IMR-90 (cell line): ENCODE results near the gene CAPN10.

ENCODE experiments used
- CEBPB ChIP-seq: IDR thresholded peaks from 2 replicates; pipeline ENCODE4 v1.6.1; 2012; ENCODE audit warnings: low read depth, low read length, improper control_type of control experiment
- CHD1 ChIP-seq: IDR thresholded peaks from 2 replicates; pipeline ENCODE4 v1.6.1; 2012; ENCODE audit warnings: low read depth, low read length, improper control_type of control experiment
- MAFK ChIP-seq: IDR thresholded peaks from 2 replicates; pipeline ENCODE4 v1.6.1; 2012; ENCODE audit warnings: low read depth, low read length, improper control_type of control experiment
- MAZ ChIP-seq: IDR thresholded peaks from 2 replicates; pipeline ENCODE4 v1.6.1; 2012; ENCODE audit warnings: low read depth, mild to moderate bottlenecking, low read length, improper control_type of control experiment, moderate library complexity, borderline replicate concordance
- MXI1 ChIP-seq: IDR thresholded peaks from 2 replicates; pipeline ENCODE4 v1.6.1; 2012; ENCODE audit warnings: low read depth, mild to moderate bottlenecking, low read length, moderate library complexity, borderline replicate concordance
- POLR2A ChIP-seq: IDR thresholded peaks from 2 replicates; pipeline ENCODE4 v1.6.1; 2012; ENCODE audit warnings: mild to moderate bottlenecking, low read depth, low read length
- RAD21 ChIP-seq: IDR thresholded peaks from 2 replicates; pipeline ENCODE4 v1.6.1; 2012; ENCODE audit warnings: low read length, improper control_type of control experiment
- RCOR1 ChIP-seq: IDR thresholded peaks from 2 replicates; pipeline ENCODE4 v1.6.1; 2012; ENCODE audit warnings: mild to moderate bottlenecking, low read length, improper control_type of control experiment; ENCODE audit not compliant: insufficient replicate concordance
- RFX5 ChIP-seq: IDR thresholded peaks from 2 replicates; pipeline ENCODE4 v1.8.0; 2012; ENCODE audit warnings: low read depth, mild to moderate bottlenecking, low read length, moderate library complexity
- SMC3 ChIP-seq: fragments of 150-350 bp; IDR thresholded peaks from 2 replicates; pipeline ENCODE4 v1.6.1; 2016; ENCODE audit warnings: low read depth, mild to moderate bottlenecking, antibody characterized with exemption, low read length, moderate library complexity
- TF ChIP-seq, protein P1 (sequence below): conservative IDR thresholded peaks from 2 replicates; pipeline ENCODE4 v1.5.1; 2012; ENCODE audit warnings: mild to moderate bottlenecking, low read depth, low read length, improper control_type of control experiment
- TF ChIP-seq, protein P2 (sequence below): fragments of 150-350 bp; IDR thresholded peaks from 2 replicates; pipeline ENCODE4 v1.6.1; 2017; ENCODE audit warnings: mild to moderate bottlenecking, antibody characterized with exemption, low read length, low read depth
- TF ChIP-seq, protein P3 (sequence below): fragments of 150-350 bp; IDR thresholded peaks from 2 replicates; pipeline ENCODE4 v1.6.1; 2016; ENCODE audit warnings: low read depth, mild to moderate bottlenecking, low read length, moderate library complexity, borderline replicate concordance

DNA sequence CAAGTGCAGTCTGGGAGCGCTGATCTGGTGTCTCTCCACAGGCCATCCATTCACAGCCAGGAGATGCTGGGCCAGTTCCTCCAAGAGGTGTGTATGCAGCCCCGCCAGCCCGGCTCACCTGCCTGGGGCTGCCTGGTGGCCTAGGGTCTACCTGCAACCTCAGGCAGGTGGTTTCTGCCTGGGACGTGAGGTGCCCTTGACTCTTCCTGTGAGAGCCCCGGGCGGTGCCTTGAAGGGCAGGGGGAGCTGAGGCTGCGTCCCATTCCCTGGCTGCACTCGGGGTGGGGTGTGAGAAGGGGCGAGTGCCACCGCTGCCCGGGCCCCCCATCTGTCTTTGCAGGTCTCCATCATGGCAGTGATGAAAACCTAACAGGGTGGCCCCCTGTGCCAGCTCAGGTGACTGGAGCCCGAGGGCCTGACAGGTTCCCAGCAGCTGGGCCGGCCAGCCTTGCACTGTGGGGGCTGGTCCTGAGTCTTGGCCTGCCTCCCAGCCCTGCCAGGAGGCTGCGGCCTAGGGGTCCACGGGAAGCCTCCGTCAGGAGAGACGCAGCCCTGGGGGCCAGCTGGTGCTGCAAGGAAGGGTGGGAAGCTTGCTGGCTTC lies 11.9 kb downstream of the CAPN10 start:
- TF ChIP-seq, protein P1, sequence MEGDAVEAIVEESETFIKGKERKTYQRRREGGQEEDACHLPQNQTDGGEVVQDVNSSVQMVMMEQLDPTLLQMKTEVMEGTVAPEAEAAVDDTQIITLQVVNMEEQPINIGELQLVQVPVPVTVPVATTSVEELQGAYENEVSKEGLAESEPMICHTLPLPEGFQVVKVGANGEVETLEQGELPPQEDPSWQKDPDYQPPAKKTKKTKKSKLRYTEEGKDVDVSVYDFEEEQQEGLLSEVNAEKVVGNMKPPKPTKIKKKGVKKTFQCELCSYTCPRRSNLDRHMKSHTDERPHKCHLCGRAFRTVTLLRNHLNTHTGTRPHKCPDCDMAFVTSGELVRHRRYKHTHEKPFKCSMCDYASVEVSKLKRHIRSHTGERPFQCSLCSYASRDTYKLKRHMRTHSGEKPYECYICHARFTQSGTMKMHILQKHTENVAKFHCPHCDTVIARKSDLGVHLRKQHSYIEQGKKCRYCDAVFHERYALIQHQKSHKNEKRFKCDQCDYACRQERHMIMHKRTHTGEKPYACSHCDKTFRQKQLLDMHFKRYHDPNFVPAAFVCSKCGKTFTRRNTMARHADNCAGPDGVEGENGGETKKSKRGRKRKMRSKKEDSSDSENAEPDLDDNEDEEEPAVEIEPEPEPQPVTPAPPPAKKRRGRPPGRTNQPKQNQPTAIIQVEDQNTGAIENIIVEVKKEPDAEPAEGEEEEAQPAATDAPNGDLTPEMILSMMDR: no peak
- no peak for TF ChIP-seq CEBPB
- no peak for TF ChIP-seq RAD21
- TF ChIP-seq MAFK: no peak
- TF ChIP-seq, protein P2, sequence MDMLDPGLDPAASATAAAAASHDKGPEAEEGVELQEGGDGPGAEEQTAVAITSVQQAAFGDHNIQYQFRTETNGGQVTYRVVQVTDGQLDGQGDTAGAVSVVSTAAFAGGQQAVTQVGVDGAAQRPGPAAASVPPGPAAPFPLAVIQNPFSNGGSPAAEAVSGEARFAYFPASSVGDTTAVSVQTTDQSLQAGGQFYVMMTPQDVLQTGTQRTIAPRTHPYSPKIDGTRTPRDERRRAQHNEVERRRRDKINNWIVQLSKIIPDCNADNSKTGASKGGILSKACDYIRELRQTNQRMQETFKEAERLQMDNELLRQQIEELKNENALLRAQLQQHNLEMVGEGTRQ: no peak
- TF ChIP-seq POLR2A: no peak
- TF ChIP-seq CHD1: no peak
- TF ChIP-seq SMC3: no peak
- TF ChIP-seq RFX5: no peak
- TF ChIP-seq RCOR1: no peak
- no peak for TF ChIP-seq MAZ
- no peak for TF ChIP-seq MXI1
- TF ChIP-seq, protein P3, sequence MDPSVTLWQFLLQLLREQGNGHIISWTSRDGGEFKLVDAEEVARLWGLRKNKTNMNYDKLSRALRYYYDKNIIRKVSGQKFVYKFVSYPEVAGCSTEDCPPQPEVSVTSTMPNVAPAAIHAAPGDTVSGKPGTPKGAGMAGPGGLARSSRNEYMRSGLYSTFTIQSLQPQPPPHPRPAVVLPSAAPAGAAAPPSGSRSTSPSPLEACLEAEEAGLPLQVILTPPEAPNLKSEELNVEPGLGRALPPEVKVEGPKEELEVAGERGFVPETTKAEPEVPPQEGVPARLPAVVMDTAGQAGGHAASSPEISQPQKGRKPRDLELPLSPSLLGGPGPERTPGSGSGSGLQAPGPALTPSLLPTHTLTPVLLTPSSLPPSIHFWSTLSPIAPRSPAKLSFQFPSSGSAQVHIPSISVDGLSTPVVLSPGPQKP: no peak
